HEK293 (cell line): Measurements from ENCODE around the gene UBE2D2.
A peak's percentile ranks its signal among the peaks of the same experiment; 100 is the strongest.

ENCODE experiments used
- GLIS2 ChIP-seq: fragments of 450-650 bp; formaldehyde crosslinking; IDR thresholded peaks from 2 replicates; pipeline ENCODE4 v1.5.1; 2016; ENCODE audit warnings: missing biosample characterization, missing genetic modification characterization
- HOXC10 ChIP-seq: sonication (generic); formaldehyde crosslinking; IDR thresholded peaks from 2 replicates; pipeline ENCODE4 v1.8.1; 2023; ENCODE audit warnings: mild to moderate bottlenecking, missing genetic modification reagents
- MYNN ChIP-seq: fragments of 450-650 bp; formaldehyde crosslinking; IDR thresholded peaks from 2 replicates; pipeline ENCODE4 v1.5.1; 2016; ENCODE audit warnings: missing biosample characterization, missing genetic modification characterization, borderline replicate concordance
- OVOL3 ChIP-seq: fragments of 450-650 bp; formaldehyde crosslinking; IDR thresholded peaks from 2 replicates; pipeline ENCODE4 v1.5.1; 2016; ENCODE audit warnings: missing biosample characterization, missing genetic modification characterization
- SETDB1 ChIP-seq: IDR thresholded peaks from one replicate; pipeline ENCODE4 v1.6.1; 2017; ENCODE audit warnings: mild to moderate bottlenecking, low read length, moderate library complexity, mixed read lengths; ENCODE audit not compliant: insufficient read length
- TCF7L2 ChIP-seq: IDR thresholded peaks from 2 replicates; pipeline ENCODE4 v1.6.1; 2011; ENCODE audit warnings: low read depth, mild to moderate bottlenecking, inconsistent platforms, low read length, moderate library complexity, borderline replicate concordance
- ZBTB1 ChIP-seq: fragments of 450-650 bp; formaldehyde crosslinking; IDR thresholded peaks from 2 replicates; pipeline ENCODE4 v1.5.1; 2016; ENCODE audit warnings: missing biosample characterization, missing genetic modification characterization
- ZFP3 ChIP-seq: fragments of 450-650 bp; formaldehyde crosslinking; IDR thresholded peaks from 2 replicates; pipeline ENCODE4 v1.5.1; 2016; ENCODE audit warnings: low read depth, missing biosample characterization, missing genetic modification characterization
- ZNF114 ChIP-seq: fragments of 450-650 bp; formaldehyde crosslinking; IDR thresholded peaks from 2 replicates; pipeline ENCODE4 v1.5.0; 2017; ENCODE audit warnings: missing biosample characterization, missing genetic modification characterization
- ZNF16 ChIP-seq: fragments of 450-650 bp; formaldehyde crosslinking; IDR thresholded peaks from 2 replicates; pipeline ENCODE4 v1.5.1; 2016; ENCODE audit warnings: low read depth, missing biosample characterization, missing genetic modification characterization
- ZNF174 ChIP-seq: fragments of 450-650 bp; formaldehyde crosslinking; IDR thresholded peaks from 2 replicates; pipeline ENCODE4 v1.5.0; 2017; ENCODE audit warnings: missing biosample characterization, mild to moderate bottlenecking, missing genetic modification characterization
- ZNF184 ChIP-seq: fragments of 450-650 bp; IDR thresholded peaks from 2 replicates; pipeline ENCODE4 v1.5.1; 2018; ENCODE audit warnings: missing biosample characterization, mild to moderate bottlenecking, missing genetic modification characterization
- ZNF211 ChIP-seq: fragments of 450-650 bp; formaldehyde crosslinking; IDR thresholded peaks from 2 replicates; pipeline ENCODE4 v1.5.1; 2016; ENCODE audit warnings: low read depth, missing biosample characterization, missing genetic modification characterization
- ZNF274 ChIP-seq, 2 experiments: fragments of 200-500 bp in 1 of 2; fragments of 450-650 bp in 1 of 2; sonication (Bioruptor generic) in 1 of 2; formaldehyde crosslinking in 1 of 2; IDR thresholded peaks; 2 replicates each; pipeline versions ENCODE4 v1.5.1 to v1.6.1; 2014 to 2016; ENCODE audit warnings: borderline replicate concordance in 1 of 2, inconsistent platforms in 1 of 2, low read length in 1 of 2, missing biosample characterization in 1 of 2, missing genetic modification characterization in 1 of 2
- ZNF335 ChIP-seq: fragments of 450-650 bp; formaldehyde crosslinking; conservative IDR thresholded peaks from 2 replicates; pipeline ENCODE4 v1.5.1; 2016; ENCODE audit warnings: missing biosample characterization, missing genetic modification characterization
- ZNF433 ChIP-seq: fragments of 450-650 bp; formaldehyde crosslinking; IDR thresholded peaks from 2 replicates; pipeline ENCODE4 v1.5.1; 2016; ENCODE audit warnings: missing biosample characterization, missing genetic modification characterization, low read depth
- ZNF501 ChIP-seq: fragments of 450-650 bp; formaldehyde crosslinking; IDR thresholded peaks from 2 replicates; pipeline ENCODE4 v1.5.1; 2016; ENCODE audit warnings: missing biosample characterization, missing genetic modification characterization
- ZNF561 ChIP-seq: fragments of 450-650 bp; IDR thresholded peaks from 2 replicates; pipeline ENCODE4 v1.5.1; 2018; ENCODE audit warnings: missing biosample characterization, missing genetic modification characterization, borderline replicate concordance
- ZNF629 ChIP-seq: fragments of 450-650 bp; formaldehyde crosslinking; IDR thresholded peaks from 2 replicates; pipeline ENCODE4 v1.5.1; 2017; ENCODE audit warnings: missing biosample characterization, missing genetic modification characterization
- ZNF654 ChIP-seq: fragments of 450-650 bp; formaldehyde crosslinking; IDR thresholded peaks from 2 replicates; pipeline ENCODE4 v1.5.1; 2016; ENCODE audit warnings: low read depth, missing biosample characterization, missing genetic modification characterization
- ZNF701 ChIP-seq: fragments of 450-650 bp; formaldehyde crosslinking; IDR thresholded peaks from 2 replicates; pipeline ENCODE4 v1.5.1; 2016; ENCODE audit warnings: missing biosample characterization, missing genetic modification characterization
- ZNF747 ChIP-seq: fragments of 450-650 bp; formaldehyde crosslinking; IDR thresholded peaks from 2 replicates; pipeline ENCODE4 v1.5.1; 2016; ENCODE audit warnings: missing biosample characterization, missing genetic modification characterization
- ZNF768 ChIP-seq: fragments of 450-650 bp; formaldehyde crosslinking; IDR thresholded peaks from 2 replicates; pipeline ENCODE4 v1.5.1; 2018; ENCODE audit warnings: missing biosample characterization, mild to moderate bottlenecking, missing genetic modification characterization
- ZNF776 ChIP-seq: fragments of 450-650 bp; formaldehyde crosslinking; IDR thresholded peaks from 2 replicates; pipeline ENCODE4 v1.5.0; 2017; ENCODE audit warnings: missing biosample characterization, missing genetic modification characterization, borderline replicate concordance
- TF ChIP-seq, protein P1 (sequence below): fragments of 450-650 bp; formaldehyde crosslinking; IDR thresholded peaks from 2 replicates; pipeline ENCODE4 v1.5.1; 2016; ENCODE audit warnings: missing biosample characterization, missing genetic modification characterization, borderline replicate concordance
- TF ChIP-seq, protein P2 (sequence below): fragments of 450-650 bp; formaldehyde crosslinking; IDR thresholded peaks from 2 replicates; pipeline ENCODE4 v1.5.1; 2016; ENCODE audit warnings: missing biosample characterization, missing genetic modification characterization, borderline replicate concordance
- TF ChIP-seq, protein P3 (sequence below): fragments of 450-650 bp; formaldehyde crosslinking; IDR thresholded peaks from 2 replicates; pipeline ENCODE4 v1.5.1; 2016; ENCODE audit warnings: missing biosample characterization, missing genetic modification characterization, low read depth
- TF ChIP-seq, protein P4 (sequence below): fragments of 450-650 bp; formaldehyde crosslinking; IDR thresholded peaks from 2 replicates; pipeline ENCODE4 v1.5.1; 2016; ENCODE audit warnings: missing biosample characterization, missing genetic modification characterization

The UBE2D2 gene

DNA sequence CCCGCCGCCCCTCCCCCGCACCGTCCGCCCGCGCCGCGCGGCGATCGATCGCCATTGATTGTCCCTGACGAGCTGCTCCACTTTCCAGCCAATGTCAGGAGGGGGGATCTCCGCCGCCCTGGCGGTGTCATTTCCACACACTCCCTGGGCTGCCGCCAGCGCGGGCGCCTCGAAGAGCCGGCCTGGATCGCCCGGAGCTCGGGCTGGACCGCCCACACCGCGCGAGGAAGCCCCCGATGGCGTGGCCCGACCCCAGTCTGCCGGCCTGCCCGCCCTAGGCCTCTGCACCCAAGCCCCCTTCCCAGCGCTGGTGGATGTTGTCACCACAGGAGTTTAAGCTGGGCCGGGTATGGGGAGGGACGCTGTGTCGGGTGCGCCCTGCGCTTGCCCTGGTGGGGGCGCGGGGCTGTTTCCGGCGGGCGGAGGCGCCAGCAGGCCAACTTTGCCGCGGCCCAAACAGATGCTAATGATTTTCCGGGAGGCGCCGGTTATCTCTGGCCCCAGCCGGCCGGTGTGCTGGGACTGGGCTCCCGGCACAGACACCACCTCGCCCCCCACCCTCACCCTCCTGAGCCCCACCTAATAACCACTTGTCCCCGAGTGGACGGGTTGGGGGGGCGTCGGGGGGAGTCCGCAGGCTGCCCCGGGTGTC, 76.4 kb downstream of the UBE2D2 start (continued):
- TF ChIP-seq, protein P1, sequence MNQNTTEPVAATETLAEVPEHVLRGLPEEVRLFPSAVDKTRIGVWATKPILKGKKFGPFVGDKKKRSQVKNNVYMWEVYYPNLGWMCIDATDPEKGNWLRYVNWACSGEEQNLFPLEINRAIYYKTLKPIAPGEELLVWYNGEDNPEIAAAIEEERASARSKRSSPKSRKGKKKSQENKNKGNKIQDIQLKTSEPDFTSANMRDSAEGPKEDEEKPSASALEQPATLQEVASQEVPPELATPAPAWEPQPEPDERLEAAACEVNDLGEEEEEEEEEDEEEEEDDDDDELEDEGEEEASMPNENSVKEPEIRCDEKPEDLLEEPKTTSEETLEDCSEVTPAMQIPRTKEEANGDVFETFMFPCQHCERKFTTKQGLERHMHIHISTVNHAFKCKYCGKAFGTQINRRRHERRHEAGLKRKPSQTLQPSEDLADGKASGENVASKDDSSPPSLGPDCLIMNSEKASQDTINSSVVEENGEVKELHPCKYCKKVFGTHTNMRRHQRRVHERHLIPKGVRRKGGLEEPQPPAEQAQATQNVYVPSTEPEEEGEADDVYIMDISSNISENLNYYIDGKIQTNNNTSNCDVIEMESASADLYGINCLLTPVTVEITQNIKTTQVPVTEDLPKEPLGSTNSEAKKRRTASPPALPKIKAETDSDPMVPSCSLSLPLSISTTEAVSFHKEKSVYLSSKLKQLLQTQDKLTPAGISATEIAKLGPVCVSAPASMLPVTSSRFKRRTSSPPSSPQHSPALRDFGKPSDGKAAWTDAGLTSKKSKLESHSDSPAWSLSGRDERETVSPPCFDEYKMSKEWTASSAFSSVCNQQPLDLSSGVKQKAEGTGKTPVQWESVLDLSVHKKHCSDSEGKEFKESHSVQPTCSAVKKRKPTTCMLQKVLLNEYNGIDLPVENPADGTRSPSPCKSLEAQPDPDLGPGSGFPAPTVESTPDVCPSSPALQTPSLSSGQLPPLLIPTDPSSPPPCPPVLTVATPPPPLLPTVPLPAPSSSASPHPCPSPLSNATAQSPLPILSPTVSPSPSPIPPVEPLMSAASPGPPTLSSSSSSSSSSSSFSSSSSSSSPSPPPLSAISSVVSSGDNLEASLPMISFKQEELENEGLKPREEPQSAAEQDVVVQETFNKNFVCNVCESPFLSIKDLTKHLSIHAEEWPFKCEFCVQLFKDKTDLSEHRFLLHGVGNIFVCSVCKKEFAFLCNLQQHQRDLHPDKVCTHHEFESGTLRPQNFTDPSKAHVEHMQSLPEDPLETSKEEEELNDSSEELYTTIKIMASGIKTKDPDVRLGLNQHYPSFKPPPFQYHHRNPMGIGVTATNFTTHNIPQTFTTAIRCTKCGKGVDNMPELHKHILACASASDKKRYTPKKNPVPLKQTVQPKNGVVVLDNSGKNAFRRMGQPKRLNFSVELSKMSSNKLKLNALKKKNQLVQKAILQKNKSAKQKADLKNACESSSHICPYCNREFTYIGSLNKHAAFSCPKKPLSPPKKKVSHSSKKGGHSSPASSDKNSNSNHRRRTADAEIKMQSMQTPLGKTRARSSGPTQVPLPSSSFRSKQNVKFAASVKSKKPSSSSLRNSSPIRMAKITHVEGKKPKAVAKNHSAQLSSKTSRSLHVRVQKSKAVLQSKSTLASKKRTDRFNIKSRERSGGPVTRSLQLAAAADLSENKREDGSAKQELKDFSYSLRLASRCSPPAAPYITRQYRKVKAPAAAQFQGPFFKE (tag by site-specific recombination): no peak
- TF ChIP-seq ZNF768 (tag by site-specific recombination) (no peak), ZNF501 (tag by site-specific recombination) (no peak), ZNF174 (tag by site-specific recombination) (no peak), ZNF211 (tag by site-specific recombination) (no peak), TCF7L2 (no peak), ZNF561 (no peak), GLIS2 (tag by site-specific recombination) (peak; percentile 71), ZNF747 (no peak), ZNF629 (tag by site-specific recombination) (no peak), ZNF776 (tag by site-specific recombination) (no peak), SETDB1 (no peak), ZNF274 (IDR thresholded peaks at IDR 0.05; ENCODE audit: low read length) (no peak), ZNF274 (tag by site-specific recombination; IDR thresholded peaks at IDR 0.05; ENCODE audit: borderline replicate concordance) (no peak), OVOL3 (no peak), ZFP3 (tag by site-specific recombination) (no peak), ZNF16 (no peak), HOXC10 (no peak), ZNF701 (tag by site-specific recombination) (no peak), ZNF654 (tag by site-specific recombination) (no peak), ZNF184 (peak; percentile 44; the same call in 1 of the 2 replicates), MYNN (tag by site-specific recombination) (no peak), ZNF433 (tag by site-specific recombination) (no peak), ZNF114 (tag by site-specific recombination) (no peak), ZNF335 (tag by site-specific recombination) (peak; percentile 68), ZBTB1 (no peak)
- TF ChIP-seq, protein P2, sequence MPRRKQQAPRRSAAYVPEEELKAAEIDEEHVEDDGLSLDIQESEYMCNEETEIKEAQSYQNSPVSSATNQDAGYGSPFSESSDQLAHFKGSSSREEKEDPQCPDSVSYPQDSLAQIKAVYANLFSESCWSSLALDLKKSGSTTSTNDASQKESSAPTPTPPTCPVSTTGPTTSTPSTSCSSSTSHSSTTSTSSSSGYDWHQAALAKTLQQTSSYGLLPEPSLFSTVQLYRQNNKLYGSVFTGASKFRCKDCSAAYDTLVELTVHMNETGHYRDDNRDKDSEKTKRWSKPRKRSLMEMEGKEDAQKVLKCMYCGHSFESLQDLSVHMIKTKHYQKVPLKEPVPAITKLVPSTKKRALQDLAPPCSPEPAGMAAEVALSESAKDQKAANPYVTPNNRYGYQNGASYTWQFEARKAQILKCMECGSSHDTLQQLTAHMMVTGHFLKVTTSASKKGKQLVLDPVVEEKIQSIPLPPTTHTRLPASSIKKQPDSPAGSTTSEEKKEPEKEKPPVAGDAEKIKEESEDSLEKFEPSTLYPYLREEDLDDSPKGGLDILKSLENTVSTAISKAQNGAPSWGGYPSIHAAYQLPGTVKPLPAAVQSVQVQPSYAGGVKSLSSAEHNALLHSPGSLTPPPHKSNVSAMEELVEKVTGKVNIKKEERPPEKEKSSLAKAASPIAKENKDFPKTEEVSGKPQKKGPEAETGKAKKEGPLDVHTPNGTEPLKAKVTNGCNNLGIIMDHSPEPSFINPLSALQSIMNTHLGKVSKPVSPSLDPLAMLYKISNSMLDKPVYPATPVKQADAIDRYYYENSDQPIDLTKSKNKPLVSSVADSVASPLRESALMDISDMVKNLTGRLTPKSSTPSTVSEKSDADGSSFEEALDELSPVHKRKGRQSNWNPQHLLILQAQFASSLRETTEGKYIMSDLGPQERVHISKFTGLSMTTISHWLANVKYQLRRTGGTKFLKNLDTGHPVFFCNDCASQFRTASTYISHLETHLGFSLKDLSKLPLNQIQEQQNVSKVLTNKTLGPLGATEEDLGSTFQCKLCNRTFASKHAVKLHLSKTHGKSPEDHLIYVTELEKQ (tag by site-specific recombination): no peak
- TF ChIP-seq, protein P3, sequence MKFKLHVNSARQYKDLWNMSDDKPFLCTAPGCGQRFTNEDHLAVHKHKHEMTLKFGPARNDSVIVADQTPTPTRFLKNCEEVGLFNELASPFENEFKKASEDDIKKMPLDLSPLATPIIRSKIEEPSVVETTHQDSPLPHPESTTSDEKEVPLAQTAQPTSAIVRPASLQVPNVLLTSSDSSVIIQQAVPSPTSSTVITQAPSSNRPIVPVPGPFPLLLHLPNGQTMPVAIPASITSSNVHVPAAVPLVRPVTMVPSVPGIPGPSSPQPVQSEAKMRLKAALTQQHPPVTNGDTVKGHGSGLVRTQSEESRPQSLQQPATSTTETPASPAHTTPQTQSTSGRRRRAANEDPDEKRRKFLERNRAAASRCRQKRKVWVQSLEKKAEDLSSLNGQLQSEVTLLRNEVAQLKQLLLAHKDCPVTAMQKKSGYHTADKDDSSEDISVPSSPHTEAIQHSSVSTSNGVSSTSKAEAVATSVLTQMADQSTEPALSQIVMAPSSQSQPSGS (tag by site-specific recombination): no peak
- TF ChIP-seq, protein P4, sequence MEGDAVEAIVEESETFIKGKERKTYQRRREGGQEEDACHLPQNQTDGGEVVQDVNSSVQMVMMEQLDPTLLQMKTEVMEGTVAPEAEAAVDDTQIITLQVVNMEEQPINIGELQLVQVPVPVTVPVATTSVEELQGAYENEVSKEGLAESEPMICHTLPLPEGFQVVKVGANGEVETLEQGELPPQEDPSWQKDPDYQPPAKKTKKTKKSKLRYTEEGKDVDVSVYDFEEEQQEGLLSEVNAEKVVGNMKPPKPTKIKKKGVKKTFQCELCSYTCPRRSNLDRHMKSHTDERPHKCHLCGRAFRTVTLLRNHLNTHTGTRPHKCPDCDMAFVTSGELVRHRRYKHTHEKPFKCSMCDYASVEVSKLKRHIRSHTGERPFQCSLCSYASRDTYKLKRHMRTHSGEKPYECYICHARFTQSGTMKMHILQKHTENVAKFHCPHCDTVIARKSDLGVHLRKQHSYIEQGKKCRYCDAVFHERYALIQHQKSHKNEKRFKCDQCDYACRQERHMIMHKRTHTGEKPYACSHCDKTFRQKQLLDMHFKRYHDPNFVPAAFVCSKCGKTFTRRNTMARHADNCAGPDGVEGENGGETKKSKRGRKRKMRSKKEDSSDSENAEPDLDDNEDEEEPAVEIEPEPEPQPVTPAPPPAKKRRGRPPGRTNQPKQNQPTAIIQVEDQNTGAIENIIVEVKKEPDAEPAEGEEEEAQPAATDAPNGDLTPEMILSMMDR (tag by site-specific recombination): peak; percentile 32; the same call in 1 of the 2 replicates
